Endothelial cell of umbilical vein (primary cell): Measurements from ENCODE around the gene RPL38.

Experiments used
- EZH2 ChIP-seq: IDR thresholded peaks from 2 replicates; pipeline ENCODE4 v1.6.1; 2012; ENCODE audit warnings: borderline replicate concordance, low read depth, mild to moderate bottlenecking, moderate library complexity, low read length, inconsistent platforms; ENCODE audit not compliant: severe bottlenecking
- JUN ChIP-seq: IDR thresholded peaks from 2 replicates; pipeline ENCODE4 v1.6.1; 2011; ENCODE audit warnings: borderline replicate concordance, low read depth; ENCODE audit not compliant: insufficient read length, insufficient read depth
- MAX ChIP-seq: IDR thresholded peaks from 2 replicates; pipeline ENCODE4 v1.6.1; 2011; ENCODE audit not compliant: insufficient read depth, insufficient read length
- POLR2A ChIP-seq: IDR thresholded peaks from 2 replicates; pipeline ENCODE4 v1.6.1; 2012; ENCODE audit warnings: low read depth, mild to moderate bottlenecking, control low read depth, low read length
- POLR2AphosphoS5 ChIP-seq: IDR thresholded peaks from 2 replicates; pipeline ENCODE4 v1.6.1; 2012; ENCODE audit warnings: low read depth, mild to moderate bottlenecking, control low read depth, low read length, moderate library complexity; ENCODE audit not compliant: insufficient read depth
- TF ChIP-seq, protein P1 (sequence below), 2 donors: IDR thresholded peaks; 1 replicate in 1 of 2; 2 replicates in 1 of 2; pipeline ENCODE4 v1.5.1; 2011; ENCODE audit warnings: low read length in 2 of 2, mild to moderate bottlenecking in 2 of 2, moderate library complexity in 2 of 2, control low read depth in 1 of 2, inconsistent platforms in 1 of 2, low read depth in 1 of 2; ENCODE audit not compliant: insufficient read depth in 1 of 2; ENCODE audit errors: extremely low read depth in 1 of 2

DNA sequence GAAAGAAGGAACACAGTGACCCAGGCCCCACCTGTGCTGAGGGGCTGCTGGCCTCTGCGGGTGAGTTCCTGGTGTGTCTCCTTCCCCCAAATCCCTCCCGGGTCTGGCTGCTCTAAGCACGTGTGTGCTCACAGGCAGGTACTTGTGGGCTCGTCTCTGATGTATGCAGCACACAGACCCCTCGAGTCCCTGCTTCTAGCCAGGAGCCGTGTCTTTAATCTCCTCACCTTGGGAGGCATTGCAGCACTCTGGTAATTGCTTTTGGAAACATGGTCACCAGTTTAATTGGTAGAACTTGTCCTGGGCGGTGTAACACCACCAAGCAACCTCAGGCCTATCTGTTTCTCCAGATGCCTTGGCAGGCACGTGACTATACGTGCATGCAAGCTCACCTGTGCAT is 8.8 kb upstream of the RPL38 start:
- TF ChIP-seq EZH2 = no peak
- TF ChIP-seq, protein P1, sequence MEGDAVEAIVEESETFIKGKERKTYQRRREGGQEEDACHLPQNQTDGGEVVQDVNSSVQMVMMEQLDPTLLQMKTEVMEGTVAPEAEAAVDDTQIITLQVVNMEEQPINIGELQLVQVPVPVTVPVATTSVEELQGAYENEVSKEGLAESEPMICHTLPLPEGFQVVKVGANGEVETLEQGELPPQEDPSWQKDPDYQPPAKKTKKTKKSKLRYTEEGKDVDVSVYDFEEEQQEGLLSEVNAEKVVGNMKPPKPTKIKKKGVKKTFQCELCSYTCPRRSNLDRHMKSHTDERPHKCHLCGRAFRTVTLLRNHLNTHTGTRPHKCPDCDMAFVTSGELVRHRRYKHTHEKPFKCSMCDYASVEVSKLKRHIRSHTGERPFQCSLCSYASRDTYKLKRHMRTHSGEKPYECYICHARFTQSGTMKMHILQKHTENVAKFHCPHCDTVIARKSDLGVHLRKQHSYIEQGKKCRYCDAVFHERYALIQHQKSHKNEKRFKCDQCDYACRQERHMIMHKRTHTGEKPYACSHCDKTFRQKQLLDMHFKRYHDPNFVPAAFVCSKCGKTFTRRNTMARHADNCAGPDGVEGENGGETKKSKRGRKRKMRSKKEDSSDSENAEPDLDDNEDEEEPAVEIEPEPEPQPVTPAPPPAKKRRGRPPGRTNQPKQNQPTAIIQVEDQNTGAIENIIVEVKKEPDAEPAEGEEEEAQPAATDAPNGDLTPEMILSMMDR (IDR thresholded peaks at IDR 0.05; ENCODE audit: extremely low read depth in 1 of 2, insufficient read depth in 1 of 2, low read depth in 1 of 2, low read length in 2 of 2) = no peak
- TF ChIP-seq POLR2AphosphoS5 = no peak
- no peak for TF ChIP-seq POLR2A
- no peak for TF ChIP-seq JUN
- no peak for TF ChIP-seq MAX
